ENCODE results near the gene ZNF280B. TPM values are rescaled to one million over a fixed set of nuclear protein-coding genes. Genes with fewer than 3 reads are reported as not detected.
A peak's percentile ranks its signal among the peaks of the same experiment; 100 is the strongest.
"Not testable (repeated sequence)": the region's sequence is repeated elsewhere in the genome, so short reads cannot be mapped to it uniquely, and the experiment has no call there.

ZNF280B gene
- total and polyA plus RNA-seq, 2 experiments from 2014 or later: 0.11 to 0.45 TPM

- peak overlapping the region; percentile 69; the same call in 1 of the 2 replicates for H2AFZ ChIP-seq
- in situ Hi-C loops (cut with MboI): no loop called here
- TF ChIP-seq EZH2phosphoT487 (IDR thresholded peaks at IDR 0.05; ENCODE audit: insufficient read depth, low read depth) (no peak), EZH2 (IDR thresholded peaks at IDR 0.05; ENCODE audit: insufficient read depth, poor library complexity, severe bottlenecking) (no peak)
- no peak overlapping the region for H3K9ac ChIP-seq
- H3K4me3 ChIP-seq: no peak overlapping the region
- no peaks in the 10 kb centered on the region for H3K9me2 ChIP-seq (ENCODE audit: insufficient read depth)
- H3K4me1 ChIP-seq (ENCODE audit: insufficient read depth): no peaks in the 10 kb centered on the region
- no peaks in the 10 kb centered on the region for H3K79me2 ChIP-seq (ENCODE audit: insufficient read depth)
- DNase-seq: no peak
- no peak overlapping the region for H3K4me2 ChIP-seq (ENCODE audit: unreplicated experiment)
- H3K9me3 ChIP-seq (ENCODE audit: low read depth): no peaks in the 10 kb centered on the region
- H4K20me1 ChIP-seq (ENCODE audit: insufficient read depth): no peaks in the 10 kb centered on the region
- no peaks in the 10 kb centered on the region for H3K36me3 ChIP-seq (ENCODE audit: low read depth)
- WGBS, 2 experiments (ENCODE audit: low coverage in 1 of 2, low lambda C conversion rate in 2 of 2, missing lambda C conversion rate in 2 of 2): 38 to 55% methylated on average over 5 of the region's 5 CpGs
- no peak overlapping the region for H3K27ac ChIP-seq
- peaks cover 8% of the 10 kb centered on the region for H3K27me3 ChIP-seq (replicated peaks; ENCODE audit: insufficient read depth)
- H3F3A ChIP-seq (ENCODE audit: insufficient read depth): no peaks in the 10 kb centered on the region
Measured at GRCh38 chr22:22519591-22519990, 11.0 kb upstream of the ZNF280B start.

GRCh38 chr22:22516992-22517391 lies 8.4 kb upstream of the ZNF280B start:
- H3K27ac ChIP-seq: no peak overlapping the region
- H3K4me2 ChIP-seq (ENCODE audit: unreplicated experiment): no peak overlapping the region
- H3K9ac ChIP-seq: no peak overlapping the region
- no peak overlapping the region for H2AFZ ChIP-seq
- H3K79me2 ChIP-seq (ENCODE audit: insufficient read depth): no peaks in the 10 kb centered on the region
- 9 to 11% methylated on average over 4 of the region's 4 CpGs for WGBS, 2 experiments (ENCODE audit: low coverage in 1 of 2, low lambda C conversion rate in 2 of 2, missing lambda C conversion rate in 2 of 2)
- no peaks in the 10 kb centered on the region for H3F3A ChIP-seq (ENCODE audit: insufficient read depth)
- no peak for DNase-seq
- no peaks in the 10 kb centered on the region for H3K9me3 ChIP-seq (ENCODE audit: low read depth)
- no peaks in the 10 kb centered on the region for H3K4me1 ChIP-seq (ENCODE audit: insufficient read depth)
- TF ChIP-seq EZH2 (IDR thresholded peaks at IDR 0.05; ENCODE audit: insufficient read depth, poor library complexity, severe bottlenecking) (no peak), EZH2phosphoT487 (IDR thresholded peaks at IDR 0.05; ENCODE audit: insufficient read depth, low read depth) (no peak)
- H3K4me3 ChIP-seq: no peak overlapping the region
- H3K27me3 ChIP-seq (replicated peaks; ENCODE audit: insufficient read depth): 0 out of 2 replicates have a peak, but pooled peaks cover 11% of the 10 kb centered on the region
- H4K20me1 ChIP-seq (ENCODE audit: insufficient read depth): no peaks in the 10 kb centered on the region
- in situ Hi-C loops (cut with MboI): no loop called here
- no peaks in the 10 kb centered on the region for H3K36me3 ChIP-seq (ENCODE audit: low read depth)
- H3K9me2 ChIP-seq (ENCODE audit: insufficient read depth): no peaks in the 10 kb centered on the region

GRCh38 chr22:22515890-22516289 lies 7.3 kb upstream of the ZNF280B start:
- Histone ChIP-seq H3K79me2 (ENCODE audit: insufficient read depth) (no peaks in the 10 kb centered on the region), H3K27ac (no peak overlapping the region), H3K4me1 (ENCODE audit: insufficient read depth) (no peaks in the 10 kb centered on the region), H3K9me3 (ENCODE audit: low read depth) (no peaks in the 10 kb centered on the region), H3F3A (ENCODE audit: insufficient read depth) (no peaks in the 10 kb centered on the region), H2AFZ (no peak overlapping the region), H3K9ac (no peak overlapping the region), H3K4me2 (ENCODE audit: unreplicated experiment) (no peak overlapping the region), H4K20me1 (ENCODE audit: insufficient read depth) (no peaks in the 10 kb centered on the region), H3K9me2 (ENCODE audit: insufficient read depth) (no peaks in the 10 kb centered on the region), H3K36me3 (ENCODE audit: low read depth) (no peaks in the 10 kb centered on the region), H3K27me3 (replicated peaks; ENCODE audit: insufficient read depth) (0 out of 2 replicates have a peak, but pooled peaks cover 11% of the 10 kb centered on the region), H3K4me3 (no peak overlapping the region)
- no peak for DNase-seq
- TF ChIP-seq EZH2 (IDR thresholded peaks at IDR 0.05; ENCODE audit: insufficient read depth, poor library complexity, severe bottlenecking) (no peak), EZH2phosphoT487 (IDR thresholded peaks at IDR 0.05; ENCODE audit: insufficient read depth, low read depth) (no peak)
- in situ Hi-C loops (cut with MboI): no loop called here

- H3K27ac ChIP-seq; H3K9me2 ChIP-seq (ENCODE audit: insufficient read depth); H3K9ac ChIP-seq; H3F3A ChIP-seq (ENCODE audit: insufficient read depth); H3K36me3 ChIP-seq (ENCODE audit: low read depth); H3K4me3 ChIP-seq; H3K4me2 ChIP-seq (ENCODE audit: unreplicated experiment); H3K4me1 ChIP-seq (ENCODE audit: insufficient read depth); DNase-seq; H3K9me3 ChIP-seq (ENCODE audit: low read depth); H4K20me1 ChIP-seq (ENCODE audit: insufficient read depth); in situ Hi-C loops (cut with MboI); H3K79me2 ChIP-seq (ENCODE audit: insufficient read depth); H2AFZ ChIP-seq: not testable (repeated sequence)
- 40 to 42% methylated on average over 8 of the region's 8 CpGs for whole genome bisulfite sequencing, 2 experiments (ENCODE audit: low coverage in 1 of 2, low lambda C conversion rate in 2 of 2, missing lambda C conversion rate in 2 of 2)
- 0 out of 2 replicates have a peak, but pooled peaks cover 11% of the 10 kb centered on the region for H3K27me3 ChIP-seq (replicated peaks; ENCODE audit: insufficient read depth)
Measured at GRCh38 chr22:22514431-22514830, 5.9 kb upstream of the ZNF280B start.

- H3K9ac ChIP-seq: no peak overlapping the region
- TF ChIP-seq EZH2phosphoT487 (IDR thresholded peaks at IDR 0.05; ENCODE audit: insufficient read depth, low read depth) (no peak), EZH2 (IDR thresholded peaks at IDR 0.05; ENCODE audit: insufficient read depth, poor library complexity, severe bottlenecking) (no peak)
- H3F3A ChIP-seq (ENCODE audit: insufficient read depth): no peaks in the 10 kb centered on the region
- H3K36me3 ChIP-seq (ENCODE audit: low read depth): no peaks in the 10 kb centered on the region
- no peak overlapping the region for H3K27ac ChIP-seq
- WGBS, 2 experiments (ENCODE audit: low coverage in 1 of 2, low lambda C conversion rate in 2 of 2, missing lambda C conversion rate in 2 of 2): 25 to 29% methylated on average over 2 of the region's 2 CpGs
- no peaks in the 10 kb centered on the region for H3K9me3 ChIP-seq (ENCODE audit: low read depth)
- H3K4me2 ChIP-seq (ENCODE audit: unreplicated experiment): no peak overlapping the region
- no peak overlapping the region for H3K4me3 ChIP-seq
- in situ Hi-C loops (cut with MboI): no loop called here
- no peak overlapping the region for H2AFZ ChIP-seq
- H3K9me2 ChIP-seq (ENCODE audit: insufficient read depth): no peaks in the 10 kb centered on the region
- H3K79me2 ChIP-seq (ENCODE audit: insufficient read depth): no peaks in the 10 kb centered on the region
- no peak for DNase-seq
- H3K27me3 ChIP-seq (replicated peaks; ENCODE audit: insufficient read depth): 0 out of 2 replicates have a peak, but pooled peaks cover 11% of the 10 kb centered on the region
- no peaks in the 10 kb centered on the region for H4K20me1 ChIP-seq (ENCODE audit: insufficient read depth)
- H3K4me1 ChIP-seq (ENCODE audit: insufficient read depth): no peaks in the 10 kb centered on the region
Measured at GRCh38 chr22:22513619-22514018, 5.1 kb upstream of the ZNF280B start.
